Non-pigmented ciliary epithelial cell (primary cell): ENCODE data around the gene DYNC2I2.
A peak's percentile ranks its signal among the peaks of the same experiment; 100 is the strongest.

Experiments used
- DNase-seq: peaks from one replicate; pipeline ENCODE4 v3.0.0-alpha.2; 2010; ENCODE audit warnings: low read depth

The DYNC2I2 gene

GRCh38 chr9:128636024-128636390, 20.6 kb downstream of the DYNC2I2 start:
- no peak for DNase-seq

DNA sequence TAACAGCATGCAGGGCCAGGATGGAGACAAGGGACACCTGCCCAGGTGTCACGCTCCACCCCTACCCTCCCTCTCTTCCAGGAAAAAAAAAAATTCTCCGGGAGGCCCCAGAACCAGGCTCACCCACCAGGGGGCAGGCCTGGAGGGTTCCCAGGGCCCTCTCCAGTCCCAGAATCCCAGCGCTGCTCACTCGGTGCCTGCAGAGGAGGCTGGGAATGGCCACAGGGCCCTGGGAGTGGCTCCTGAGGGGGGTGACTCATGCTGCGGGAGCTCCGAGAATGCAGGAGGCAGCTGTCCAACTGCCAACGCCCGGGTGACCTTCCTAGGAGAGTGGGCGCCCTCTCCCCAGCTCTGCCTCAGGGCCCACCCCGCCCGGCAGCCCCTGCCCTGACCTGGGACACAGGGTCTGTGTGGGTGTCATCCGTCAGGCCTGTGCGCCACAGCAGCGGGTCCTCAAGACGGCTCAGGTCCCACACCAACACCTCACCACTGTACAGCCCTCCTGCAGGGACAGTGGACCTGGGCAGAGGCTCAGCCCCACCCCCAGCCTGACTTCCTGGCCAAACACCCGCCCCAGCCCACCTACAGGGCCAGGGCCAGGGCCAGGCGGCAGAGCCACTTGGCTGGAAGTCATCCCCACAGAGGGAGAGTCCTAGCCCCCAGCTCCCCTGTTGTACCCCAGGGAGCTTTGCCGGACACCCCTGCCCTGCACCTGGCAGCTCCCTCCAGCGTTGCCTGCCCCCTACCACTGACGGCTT, 21.2 kb downstream of the DYNC2I2 start:
- DNase-seq = peak; percentile 79

DNA sequence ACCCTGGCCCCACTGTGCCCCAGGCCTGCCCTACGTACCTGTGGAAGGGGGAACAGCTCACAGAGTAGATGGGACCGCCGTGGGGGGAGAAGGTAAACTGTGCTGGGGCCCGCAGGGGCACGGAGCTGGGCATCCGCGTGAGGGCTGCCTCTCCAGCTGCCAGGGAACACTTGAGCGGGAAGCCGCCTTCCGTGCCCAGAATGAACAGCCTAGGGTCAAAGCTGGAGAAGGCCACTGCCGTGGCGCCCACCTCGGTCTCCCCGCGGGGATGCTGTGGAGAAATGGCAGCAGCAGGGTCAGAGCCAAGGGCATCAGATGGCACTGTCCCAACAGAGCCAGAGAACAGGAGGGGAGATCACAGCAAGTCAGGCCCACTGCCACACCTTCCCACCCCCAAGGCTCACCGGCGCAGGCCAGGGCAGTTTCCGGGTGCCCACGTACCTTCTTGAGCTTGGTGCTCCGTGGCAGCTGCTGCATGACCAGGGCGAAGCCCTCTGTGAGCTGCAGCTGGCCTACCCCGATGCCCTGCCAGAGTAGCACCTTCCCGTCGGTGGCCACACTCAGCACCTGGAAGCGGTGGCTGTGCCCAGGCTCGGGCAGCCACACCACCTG, 21.9 kb downstream of the DYNC2I2 start:
- DNase-seq = no peak

- no peak for DNase-seq
These were observed 22.5 kb downstream of the DYNC2I2 start for GRCh38 chr9:128634111-128634510.

DNA sequence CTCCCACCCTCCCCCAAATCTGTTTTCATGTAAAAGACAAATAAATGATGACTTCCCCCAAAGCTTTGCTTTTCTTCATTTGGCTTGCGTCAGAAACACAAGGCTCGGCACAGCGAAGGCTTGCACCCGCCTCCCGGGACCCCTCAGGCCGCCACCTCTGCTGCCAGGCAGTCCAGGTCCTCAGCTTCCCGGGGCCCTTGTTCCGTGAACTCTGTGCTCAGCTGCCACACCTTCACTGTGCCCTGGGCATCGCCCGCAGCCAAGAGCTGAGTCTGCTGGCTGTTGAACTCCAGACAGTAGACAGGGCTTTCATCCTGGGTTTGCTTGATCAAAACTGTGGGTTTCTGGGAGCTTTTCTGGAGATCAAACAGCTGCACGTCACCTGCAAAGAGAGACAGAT, 23.0 kb downstream of the DYNC2I2 start:
- no peak for DNase-seq

- DNase-seq = no peak
These were observed 23.6 kb downstream of the DYNC2I2 start for GRCh38 chr9:128633057-128633456.

- no peak for DNase-seq
These were observed 24.2 kb downstream of the DYNC2I2 start for GRCh38 chr9:128632486-128632885.

- DNase-seq = no peak
These were observed 24.6 kb downstream of the DYNC2I2 start for GRCh38 chr9:128632066-128632465.

DNA sequence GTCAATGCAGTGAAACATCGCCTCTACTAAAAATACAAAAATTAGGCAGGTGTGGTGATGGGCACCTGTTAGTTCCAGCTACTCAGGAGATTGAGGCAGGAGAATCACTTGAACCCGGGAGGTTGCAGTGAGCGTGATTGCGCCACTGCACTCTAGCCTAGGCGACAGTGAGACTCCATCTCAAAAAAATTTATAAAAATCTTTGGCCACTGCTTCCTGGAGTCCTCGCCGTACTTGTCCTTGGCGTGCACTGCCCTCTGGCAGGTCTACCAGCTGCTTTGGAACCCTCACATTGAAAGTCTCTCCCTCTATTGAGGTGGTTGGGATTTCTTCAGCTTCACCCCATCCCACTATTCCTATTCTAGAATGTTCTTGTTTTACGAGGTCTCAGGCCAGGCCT, 25.0 kb downstream of the DYNC2I2 start:
- DNase-seq = no peak

GRCh38 chr9:128629852-128630545, 26.6 kb downstream of the DYNC2I2 start:
- DNase-seq = no peak

GRCh38 chr9:128629136-128629535, 27.5 kb downstream of the DYNC2I2 start:
- DNase-seq = no peak

DNA sequence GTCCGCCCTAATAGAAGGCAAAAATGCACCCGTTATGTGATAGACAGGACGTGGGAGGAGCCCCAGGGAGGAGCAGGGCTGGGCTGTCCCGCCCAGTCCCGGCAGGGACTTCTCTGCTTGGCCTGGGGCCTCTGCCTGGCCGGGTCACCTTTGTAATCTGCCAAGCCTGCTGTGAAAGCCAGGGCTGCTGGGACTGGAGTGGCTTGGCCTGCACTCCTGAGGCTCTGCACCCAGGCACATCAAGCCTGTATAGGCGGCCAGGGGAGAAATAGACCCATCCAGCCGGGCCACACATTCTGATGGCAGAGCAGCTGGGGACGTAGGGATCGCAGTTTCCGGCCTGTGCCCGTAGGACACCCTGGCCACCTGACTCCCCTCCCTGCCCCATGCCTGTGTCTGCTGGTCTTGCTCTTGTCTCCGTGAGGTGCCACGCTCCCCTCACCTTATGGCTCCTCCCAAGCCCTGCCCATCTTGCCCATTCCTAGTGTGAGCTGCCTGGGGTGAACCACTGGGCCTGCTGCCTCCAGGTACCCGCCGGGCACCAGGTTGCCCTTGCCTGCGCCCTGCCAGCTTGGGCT, 28.1 kb downstream of the DYNC2I2 start:
- DNase-seq = no peak

DNA sequence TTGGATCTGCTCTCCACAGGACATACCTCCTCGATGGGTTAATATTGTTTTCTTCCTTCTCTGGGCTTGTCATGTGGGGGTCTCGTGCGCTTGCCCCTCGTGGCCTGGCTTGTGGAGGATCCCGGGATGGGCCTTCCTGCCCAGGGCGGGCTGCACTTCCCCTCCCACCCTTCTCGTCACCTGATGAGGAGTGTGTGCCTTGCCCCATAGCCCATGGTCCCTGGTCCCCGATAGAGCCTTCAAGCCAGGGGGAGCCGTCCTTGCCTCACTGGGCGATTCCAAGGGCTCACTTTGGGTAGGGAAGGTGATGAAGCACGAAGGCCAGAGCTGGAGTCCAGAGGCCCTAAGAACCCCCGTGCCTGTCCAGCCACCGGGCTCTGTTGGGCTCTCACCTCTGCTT, 28.7 kb downstream of the DYNC2I2 start:
- no peak for DNase-seq

DNA sequence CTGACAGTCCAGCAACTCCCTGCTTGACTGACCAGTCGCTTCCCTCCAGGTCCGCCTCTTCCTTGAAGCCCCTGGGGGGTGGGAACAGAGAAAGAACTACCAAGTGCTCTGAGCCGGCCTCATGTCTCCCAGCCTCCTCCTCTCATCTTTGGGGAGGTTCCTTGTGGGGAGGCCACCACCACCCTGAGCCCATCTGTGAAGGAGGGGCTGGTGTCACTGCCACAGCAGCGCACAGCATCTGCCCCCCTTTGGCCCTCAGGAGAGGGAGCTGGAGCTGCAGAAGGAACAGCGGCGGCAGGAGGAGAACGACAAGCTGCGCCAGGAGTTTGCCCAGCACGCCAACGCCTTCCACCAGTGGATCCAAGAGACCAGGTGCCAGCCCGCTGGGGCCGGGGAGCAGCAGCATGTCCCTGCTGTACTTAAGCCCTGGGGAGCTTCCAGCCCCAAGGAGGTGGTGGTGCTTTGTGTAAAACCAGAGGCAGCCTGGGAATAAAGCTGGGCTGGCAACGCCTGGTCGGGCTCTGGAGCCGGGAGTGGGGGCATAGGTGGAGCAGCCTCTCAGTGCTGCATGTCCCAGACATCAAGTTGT, 29.4 kb downstream of the DYNC2I2 start:
- DNase-seq = no peak

DNA sequence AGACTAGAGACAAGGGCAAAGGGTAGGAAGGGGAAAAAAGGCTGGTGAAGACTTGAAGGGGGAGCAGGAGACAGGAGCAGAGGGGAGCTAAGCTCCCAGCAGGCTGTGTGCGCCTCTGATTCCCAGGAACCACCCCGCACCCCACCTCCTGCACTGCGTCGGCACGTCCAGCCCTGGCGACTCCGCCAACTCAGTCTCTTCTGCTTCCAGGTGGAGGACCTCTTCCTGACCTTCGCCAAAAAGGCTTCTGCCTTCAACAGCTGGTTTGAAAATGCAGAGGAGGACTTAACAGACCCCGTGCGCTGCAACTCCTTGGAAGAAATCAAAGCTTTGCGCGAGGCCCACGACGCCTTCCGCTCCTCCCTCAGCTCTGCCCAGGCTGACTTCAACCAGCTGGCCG, 30.5 kb downstream of the DYNC2I2 start:
- DNase-seq = no peak

DNA sequence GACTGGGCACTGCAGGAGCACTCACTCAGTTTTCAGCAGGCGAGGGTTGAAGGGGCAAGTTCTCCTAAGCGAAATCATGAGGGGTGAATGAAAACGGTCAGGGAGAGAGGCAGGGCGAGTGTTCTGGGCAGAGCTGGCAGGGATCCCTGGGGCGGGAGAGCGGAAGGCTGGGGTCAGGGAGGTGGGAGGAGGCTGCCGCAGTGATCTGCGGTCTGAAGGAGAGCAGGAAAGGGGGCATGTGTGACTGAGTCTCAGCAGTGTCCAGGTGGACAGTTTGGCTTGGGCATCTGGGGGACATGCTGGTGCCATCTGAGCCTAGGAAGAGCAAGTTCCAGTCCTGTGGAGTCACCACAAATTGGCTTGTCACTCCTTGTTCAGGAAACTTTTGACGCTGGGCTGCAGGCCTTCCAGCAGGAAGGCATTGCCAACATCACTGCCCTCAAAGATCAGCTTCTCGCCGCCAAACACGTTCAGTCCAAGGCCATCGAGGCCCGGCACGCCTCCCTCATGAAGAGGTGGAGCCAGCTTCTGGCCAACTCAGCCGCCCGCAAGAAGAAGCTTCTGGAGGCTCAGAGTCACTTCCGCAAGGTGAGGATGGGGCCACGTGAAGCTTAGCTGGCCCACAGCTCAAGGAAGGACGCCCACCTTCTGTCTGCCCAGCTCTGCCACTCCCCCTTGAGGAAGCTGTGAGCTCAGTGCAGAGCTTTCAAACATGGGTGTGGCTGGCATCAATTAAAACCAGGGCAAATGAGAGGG, 31.1 kb downstream of the DYNC2I2 start:
- DNase-seq = no peak

DNA sequence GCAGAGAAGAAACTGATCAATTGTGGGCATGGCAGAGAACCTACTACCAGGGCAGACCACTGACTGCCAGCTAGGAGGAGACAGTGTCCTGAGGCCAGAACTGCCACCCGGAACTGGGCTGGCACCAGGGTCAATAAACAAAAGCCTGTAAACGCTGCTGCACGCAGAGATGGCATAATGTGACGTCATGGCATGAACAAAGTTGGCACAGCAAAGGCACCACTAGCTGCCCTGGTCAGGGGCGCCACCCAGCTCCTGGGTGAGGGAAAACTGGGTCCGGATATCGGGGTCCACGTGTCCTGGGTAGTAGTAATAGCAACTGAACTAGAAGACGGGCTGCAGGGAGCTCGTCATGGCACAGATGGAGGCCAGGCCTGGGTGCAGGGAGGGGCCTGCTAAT, 32.1 kb downstream of the DYNC2I2 start:
- no peak for DNase-seq

DNA sequence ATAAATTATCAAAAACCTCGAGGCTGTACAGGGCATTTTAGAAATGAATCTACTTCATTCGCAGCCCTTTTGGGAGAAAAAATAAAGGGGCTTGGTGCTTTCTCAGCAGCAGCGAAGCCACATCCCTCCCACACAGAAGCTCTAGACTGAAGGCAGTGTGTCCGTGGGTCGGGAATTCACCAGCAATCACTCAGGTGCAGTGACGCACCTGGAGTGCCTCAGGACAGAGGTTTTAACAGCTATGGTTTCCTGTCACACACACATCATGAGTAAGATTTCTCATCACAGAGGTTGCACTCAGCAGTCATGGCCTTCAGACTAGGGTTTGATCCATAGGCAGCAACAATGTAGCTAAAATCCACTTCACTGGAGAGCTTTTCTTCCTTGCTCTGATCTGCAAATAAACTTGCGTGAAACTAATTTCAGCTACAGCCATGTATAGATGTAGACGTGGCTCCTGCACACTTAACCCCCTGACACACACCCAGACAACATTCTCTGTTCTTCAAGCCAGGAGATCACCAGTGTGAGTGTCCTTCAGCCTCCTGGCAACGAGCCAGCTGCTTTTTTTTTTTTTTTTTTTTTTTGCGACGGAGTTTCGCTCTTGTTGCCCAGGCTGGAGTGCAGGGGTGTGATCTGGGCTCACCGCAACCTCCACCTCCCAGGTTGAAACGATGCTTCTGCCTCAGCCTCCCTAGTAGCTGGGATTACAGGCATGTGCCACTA, 34.8 kb downstream of the DYNC2I2 start:
- no peak for DNase-seq

- DNase-seq = no peak
These were observed 36.9 kb downstream of the DYNC2I2 start for GRCh38 chr9:128619779-128620178.

- DNase-seq = no peak
These were observed 37.5 kb downstream of the DYNC2I2 start for GRCh38 chr9:128619127-128619526.

- DNase-seq = no peak
These were observed 38.7 kb downstream of the DYNC2I2 start for GRCh38 chr9:128617943-128618342.
